Stimulated activated CD4-positive, alpha-beta T cell treated with anti-CD3 and anti-CD28 coated beads, Interleukin-12 subunit alpha, Interleukin-12 subunit beta, amount 100 ng/mL, for 48 hours (primary cell): Measurements from ENCODE around the gene TARBP2.

Experiments
- DNase-seq, 3 donors: peaks; one replicate each; pipeline ENCODE4 v3.0.0-alpha.2; 2020; ENCODE audit warnings: low read depth in 2 of 3, low spot score in 1 of 3

TARBP2 gene

GRCh38 chr12:53495903-53496751, 5.0 kb upstream of the TARBP2 start:
- DNase-seq, result no peak

- no peak for DNase-seq
These were observed 4.4 kb upstream of the TARBP2 start for GRCh38 chr12:53496752-53497032.

GRCh38 chr12:53497461-53497860, 3.6 kb upstream of the TARBP2 start:
- DNase-seq, result no peak

GRCh38 chr12:53498235-53498630, 2.9 kb upstream of the TARBP2 start:
- no peak for DNase-seq

GRCh38 chr12:53499266-53500141, 1.6 kb upstream of the TARBP2 start, which contains the start of gene MAP3K12:
Gene MAP3K12 (minus strand): TSS chr12:53499458. CDS start chr12:53487391, 12,067 bp downstream.
- peak; percentile 43 to 61 (median 44) for DNase-seq

GRCh38 chr12:53500142-53500775, 824 bp upstream of the TARBP2 start:
- DNase-seq, result no peak

GRCh38 chr12:53501615-53502181, 615 bp downstream of the TARBP2 start:
- DNase-seq, result no peak

- DNase-seq, result no peak
These were observed 1.2 kb downstream of the TARBP2 start for GRCh38 chr12:53502331-53502730.

GRCh38 chr12:53502983-53503728, 2.1 kb downstream of the TARBP2 start:
- no peak for DNase-seq

GRCh38 chr12:53504004-53504920, 3.2 kb downstream of the TARBP2 start:
- no peak for DNase-seq

GRCh38 chr12:53505086-53505485, 4.0 kb downstream of the TARBP2 start:
- no peak for DNase-seq

- no peak for DNase-seq
These were observed 4.7 kb downstream of the TARBP2 start for GRCh38 chr12:53505555-53506449.

GRCh38 chr12:53506450-53506785, 5.3 kb downstream of the TARBP2 start:
- no peak for DNase-seq

- DNase-seq, result no peak
These were observed 6.0 kb downstream of the TARBP2 start, which contains the start of gene NPFF for GRCh38 chr12:53506881-53507602. Gene NPFF (minus strand): TSS chr12:53507484. CDS start chr12:53507474, 10 bp downstream.

GRCh38 chr12:53507603-53507885, 6.5 kb downstream of the TARBP2 start:
- no peak for DNase-seq

GRCh38 chr12:53508534-53509170, 7.6 kb downstream of the TARBP2 start:
- peak; percentile 72 to 93 (median 78) for DNase-seq

- DNase-seq, result no peak
These were observed 9.2 kb downstream of the TARBP2 start for GRCh38 chr12:53510181-53510812.
